GM18951 (cell line): ENCODE results near the gene HADHA.

Experiments used
- POLR2A ChIP-seq: IDR thresholded peaks from 4 replicates; pipeline ENCODE4 v1.6.1; 2011; ENCODE audit warnings: mild to moderate bottlenecking; ENCODE audit not compliant: insufficient read length, insufficient read depth; ENCODE audit errors: extremely low read depth
- in situ Hi-C: fragments of 300-500 bp; cut with MboI; formaldehyde crosslinking; loops from one replicate; pipeline ENCODE4 v1.12.0; 2022; ENCODE audit warnings: low sequenced_read_pairs, mixed read lengths, inconsistent platforms; ENCODE audit not compliant: unreplicated experiment

HADHA gene

DNA sequence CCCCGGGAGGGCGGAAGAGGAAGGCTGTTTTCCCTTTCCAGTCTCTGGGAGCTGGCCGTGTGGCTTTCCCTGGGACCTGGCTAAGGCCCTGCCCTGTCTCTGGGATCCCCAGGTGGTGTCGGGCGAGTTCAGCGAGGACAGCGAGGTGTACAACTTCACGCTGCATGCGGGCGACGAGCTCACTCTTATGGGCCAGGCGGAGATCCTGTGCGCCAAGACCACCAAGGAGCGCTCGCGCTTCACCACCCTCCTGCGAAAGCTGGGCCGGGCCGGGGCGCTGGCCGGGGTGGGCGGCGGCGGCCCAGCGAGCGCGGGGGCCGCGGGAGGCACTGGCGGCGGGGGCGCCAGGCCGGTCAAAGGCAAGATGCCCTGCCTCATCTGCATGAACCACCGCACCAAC, 60.3 kb downstream of the HADHA start:
- in situ Hi-C loops: no loop called here
- TF ChIP-seq POLR2A: no peak

DNA sequence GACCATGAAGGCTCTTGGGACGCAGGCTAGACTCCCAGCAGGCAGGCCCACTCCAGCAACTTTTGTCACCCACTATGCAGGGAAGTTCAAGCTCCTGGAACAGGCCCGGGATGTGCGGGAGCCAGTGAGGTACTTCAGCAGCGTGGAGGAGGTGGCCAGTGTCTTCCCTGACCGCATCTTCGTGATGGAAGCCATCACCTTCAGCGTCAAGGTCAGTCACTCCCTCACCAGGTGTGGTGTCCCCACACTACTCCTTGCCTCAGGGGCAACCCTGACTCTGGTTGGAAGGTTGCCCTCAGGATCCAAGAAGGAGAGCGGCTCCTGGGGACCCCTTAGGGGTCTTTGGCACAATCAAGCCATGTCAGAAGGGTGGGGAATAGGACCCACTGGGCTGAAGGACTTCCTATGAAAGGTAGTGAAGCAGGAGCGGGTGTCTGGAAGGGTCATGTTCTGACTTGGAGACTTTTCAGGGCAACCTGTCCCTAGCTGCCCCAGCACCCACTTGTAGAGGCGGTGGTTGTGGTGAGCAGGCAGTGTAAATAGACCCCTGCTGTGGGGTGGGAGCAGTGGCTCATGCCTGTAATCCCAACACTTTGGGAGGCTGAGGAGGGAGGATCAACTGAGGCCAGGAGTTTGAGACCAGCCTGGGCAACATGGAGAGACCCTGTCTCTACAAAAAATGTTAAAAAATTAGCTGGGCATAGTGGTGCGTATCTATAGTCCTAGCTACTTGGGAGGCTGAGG, 61.4 kb downstream of the HADHA start:
- in situ Hi-C loops: no loop called here
- no peak for TF ChIP-seq POLR2A

DNA sequence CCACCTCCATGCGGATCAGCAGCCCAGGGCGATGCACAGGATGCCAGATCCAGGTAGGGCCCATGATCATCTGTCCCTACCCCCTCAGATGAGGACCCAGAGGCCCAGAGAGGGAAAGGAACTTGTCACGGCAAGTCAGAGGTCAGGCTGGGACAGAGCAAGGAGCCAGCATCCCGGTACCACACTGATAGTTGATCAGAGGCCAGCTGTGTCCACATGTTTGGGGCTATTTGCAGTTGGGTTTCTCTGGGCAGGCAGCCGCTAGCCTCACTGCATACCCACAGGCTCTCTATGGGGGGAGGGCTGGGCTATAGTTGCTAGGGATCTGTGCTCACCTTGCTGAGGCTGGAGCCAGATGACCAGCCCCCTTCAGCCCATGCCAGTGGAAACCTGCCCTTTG, 62.0 kb downstream of the HADHA start:
- in situ Hi-C loops: no loop called here
- TF ChIP-seq POLR2A: no peak

DNA sequence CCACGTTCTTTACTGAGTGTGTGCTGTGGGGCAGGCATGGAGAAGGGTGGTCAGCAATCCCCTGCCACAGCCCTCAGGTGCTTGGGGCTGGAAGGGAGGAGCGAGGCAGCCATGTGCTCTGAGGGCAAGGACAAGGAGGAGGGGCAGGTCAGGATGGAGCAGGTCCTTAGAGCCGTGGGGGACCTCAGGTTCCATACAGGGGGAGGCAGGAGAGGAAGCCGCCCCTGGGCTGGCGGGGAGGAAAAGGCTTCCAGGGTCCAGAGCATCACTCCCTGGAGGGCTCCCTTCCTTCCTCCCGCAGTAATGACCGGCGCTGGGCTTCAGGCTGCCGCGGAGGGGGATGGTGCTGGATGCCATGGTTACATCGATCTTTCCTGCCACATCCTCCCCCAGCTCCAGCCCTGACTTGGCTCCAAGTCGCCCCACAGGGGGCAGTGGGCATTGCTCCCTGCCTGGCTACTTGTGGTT, 65.0 kb downstream of the HADHA start:
- in situ Hi-C loops: no loop called here
- no peak for TF ChIP-seq POLR2A

DNA sequence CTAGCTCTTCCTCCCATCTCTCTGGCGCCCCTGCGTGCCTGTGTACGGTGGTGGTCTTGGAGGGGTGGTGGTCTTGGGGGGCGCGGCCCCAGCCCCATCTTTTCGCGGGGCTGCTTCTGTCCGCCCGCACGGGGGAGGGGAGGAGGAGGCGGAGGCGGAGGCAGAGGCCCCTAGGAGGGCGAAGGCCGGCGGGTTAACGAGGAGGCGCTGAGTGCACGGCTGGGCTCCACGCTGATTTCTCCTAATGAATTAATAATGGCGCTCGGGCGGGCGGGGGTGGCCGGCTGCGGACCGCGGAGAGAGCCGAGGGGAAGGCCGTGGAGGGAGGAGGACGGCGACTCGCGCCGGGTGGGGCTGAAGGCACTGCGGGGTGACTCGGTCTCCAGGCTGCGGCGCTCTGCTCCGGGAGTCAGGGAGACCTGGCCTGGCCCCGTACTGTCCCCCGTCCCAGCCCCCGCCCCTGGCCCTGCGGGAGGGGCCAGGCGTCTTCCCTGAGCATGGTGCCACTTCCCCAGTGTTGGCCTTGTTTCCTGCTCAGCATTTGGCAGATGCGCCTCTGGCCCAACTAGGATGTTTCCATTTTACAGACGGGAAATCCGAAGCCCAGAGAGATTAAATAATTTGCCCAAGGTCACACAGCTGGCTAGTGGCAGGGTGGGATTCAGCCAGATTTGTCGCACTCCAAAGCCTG, 65.5 kb downstream of the HADHA start:
- no peak for TF ChIP-seq POLR2A
- in situ Hi-C loops: no loop called here

DNA sequence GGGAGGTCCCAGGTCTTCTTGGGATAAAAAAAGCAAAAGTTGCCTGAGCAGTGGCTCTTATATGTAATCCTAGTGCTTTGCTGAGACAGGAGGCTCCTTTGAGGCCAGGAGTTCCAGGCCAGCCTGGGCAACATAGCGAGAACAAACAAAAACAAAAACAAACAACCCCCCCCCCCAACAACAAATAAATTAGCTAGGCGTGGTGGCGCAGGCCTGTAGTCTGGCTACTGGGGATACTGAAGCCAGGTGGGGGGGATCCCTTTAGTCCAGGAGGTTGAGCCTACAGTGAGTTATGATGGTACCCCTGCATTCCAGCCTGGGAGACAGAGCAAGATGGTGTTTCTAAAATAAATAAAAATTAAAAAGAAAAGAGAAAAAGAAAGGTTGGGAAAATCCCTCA, 66.2 kb downstream of the HADHA start:
- TF ChIP-seq POLR2A: no peak
- in situ Hi-C loops: no loop called here

DNA sequence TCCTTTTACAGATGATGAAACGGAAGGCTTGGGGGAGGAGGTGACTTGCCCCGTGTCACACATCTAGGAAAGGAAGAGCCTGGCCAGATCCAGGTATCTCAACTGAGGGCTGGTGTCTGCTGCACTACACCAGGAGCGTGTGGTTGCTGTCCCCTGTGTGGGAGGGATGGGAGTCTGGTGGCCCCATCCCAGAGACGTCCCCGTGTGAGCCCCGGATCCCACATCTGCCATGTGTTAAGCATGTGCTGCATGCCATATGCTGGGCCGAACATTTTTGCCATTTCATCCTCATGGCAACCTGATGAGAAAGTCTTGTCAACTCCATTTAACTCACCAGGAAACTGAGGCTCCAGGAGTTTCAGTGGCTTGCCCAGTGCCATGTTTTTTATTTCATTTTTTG, 67.3 kb downstream of the HADHA start:
- in situ Hi-C loops: no loop called here
- TF ChIP-seq POLR2A: no peak

DNA sequence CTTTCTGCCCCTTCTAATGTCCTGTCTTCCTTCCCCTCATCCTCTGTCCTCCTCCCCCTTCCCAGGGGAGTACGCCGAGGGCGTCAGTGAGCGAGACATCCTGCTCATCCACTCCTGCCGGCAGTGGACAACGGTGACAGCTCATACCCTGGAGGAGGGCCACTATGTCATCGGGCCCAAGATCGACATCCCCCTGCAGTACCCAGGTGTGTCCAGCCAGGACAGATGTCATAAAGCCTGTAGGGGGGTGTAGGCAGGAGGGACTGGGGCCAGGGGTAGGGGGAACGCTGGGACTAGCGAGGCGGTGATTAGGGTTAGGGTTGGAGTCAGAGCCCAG, 68.2 kb downstream of the HADHA start:
- in situ Hi-C loops: no loop called here
- no peak for TF ChIP-seq POLR2A

DNA sequence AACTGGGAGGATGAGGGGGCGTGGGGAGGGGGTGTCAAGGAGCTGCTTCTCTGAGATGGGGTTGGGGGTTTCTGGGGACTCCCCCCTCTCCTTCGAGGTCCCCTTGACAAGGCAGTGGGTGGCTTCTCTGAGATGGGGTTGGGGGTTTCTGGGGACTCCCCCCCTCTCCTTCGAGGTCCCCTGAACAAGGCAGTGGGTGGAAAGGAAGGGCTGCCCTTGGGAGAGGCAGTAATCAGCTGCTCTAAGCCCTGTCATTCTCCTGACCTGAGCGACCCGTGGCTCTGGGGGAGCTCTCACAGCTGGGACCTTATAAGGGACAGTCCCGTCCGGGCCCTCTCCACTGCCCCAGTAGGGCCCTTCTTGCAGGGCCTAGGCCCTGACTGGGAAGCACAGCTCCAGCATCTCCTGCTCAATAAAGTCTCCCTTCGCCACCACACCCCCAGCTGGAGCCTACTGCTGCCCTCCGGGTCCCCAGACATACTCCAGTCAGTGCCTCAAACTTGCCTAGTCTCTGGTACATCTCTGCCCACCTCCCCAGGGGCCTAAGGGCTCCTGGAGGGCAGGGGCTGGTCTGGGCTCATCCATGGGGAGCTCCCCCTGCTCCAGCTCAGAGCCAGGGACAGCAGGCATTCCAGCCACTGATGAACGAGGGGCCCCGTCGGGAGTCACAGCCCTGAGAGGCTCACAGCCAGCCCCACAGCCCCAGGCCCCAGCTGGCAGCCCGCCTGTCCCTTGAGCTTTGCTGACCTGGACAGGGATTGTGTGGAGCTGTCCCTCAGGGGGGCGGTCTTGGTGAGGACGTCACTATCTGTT, 68.8 kb downstream of the HADHA start:
- TF ChIP-seq POLR2A: no peak
- in situ Hi-C loops: no loop called here

DNA sequence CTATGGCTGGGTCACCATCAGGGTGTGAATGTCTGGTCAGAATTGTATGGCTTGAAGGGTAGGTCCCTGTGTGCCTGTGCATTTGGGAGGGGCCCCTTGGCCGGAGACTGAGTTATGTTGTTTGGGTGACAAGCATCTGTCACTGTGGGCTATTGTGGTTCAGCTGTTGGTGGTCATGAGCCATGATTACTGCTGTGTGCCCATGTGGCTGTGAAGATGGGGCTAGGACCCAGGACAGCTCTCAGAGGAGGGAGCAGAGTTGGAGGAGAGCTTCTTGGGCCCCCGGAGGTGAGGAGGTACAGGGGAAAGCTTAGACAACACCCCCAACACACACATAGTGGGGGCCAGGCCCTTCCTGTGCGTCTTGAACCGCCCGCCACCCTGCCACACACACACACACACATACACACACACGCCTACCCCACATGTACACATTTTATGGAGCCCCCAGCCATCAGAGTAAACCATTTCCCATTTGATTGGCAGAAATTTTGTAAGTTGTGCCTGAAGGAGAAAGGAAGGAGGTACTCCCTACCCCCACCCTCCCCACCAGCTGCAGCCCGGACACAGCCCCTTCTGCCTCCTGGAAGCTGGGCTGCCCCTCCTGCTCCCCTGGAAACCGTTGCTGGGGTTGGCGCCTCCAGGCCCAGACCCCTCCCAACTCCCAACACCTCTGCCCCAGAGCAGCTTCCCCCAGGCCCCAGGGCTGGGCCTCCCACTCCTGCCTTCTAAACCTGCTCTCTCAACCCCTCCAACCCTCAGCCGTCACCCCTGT, 69.6 kb downstream of the HADHA start:
- in situ Hi-C loops: no loop called here
- no peak for TF ChIP-seq POLR2A

DNA sequence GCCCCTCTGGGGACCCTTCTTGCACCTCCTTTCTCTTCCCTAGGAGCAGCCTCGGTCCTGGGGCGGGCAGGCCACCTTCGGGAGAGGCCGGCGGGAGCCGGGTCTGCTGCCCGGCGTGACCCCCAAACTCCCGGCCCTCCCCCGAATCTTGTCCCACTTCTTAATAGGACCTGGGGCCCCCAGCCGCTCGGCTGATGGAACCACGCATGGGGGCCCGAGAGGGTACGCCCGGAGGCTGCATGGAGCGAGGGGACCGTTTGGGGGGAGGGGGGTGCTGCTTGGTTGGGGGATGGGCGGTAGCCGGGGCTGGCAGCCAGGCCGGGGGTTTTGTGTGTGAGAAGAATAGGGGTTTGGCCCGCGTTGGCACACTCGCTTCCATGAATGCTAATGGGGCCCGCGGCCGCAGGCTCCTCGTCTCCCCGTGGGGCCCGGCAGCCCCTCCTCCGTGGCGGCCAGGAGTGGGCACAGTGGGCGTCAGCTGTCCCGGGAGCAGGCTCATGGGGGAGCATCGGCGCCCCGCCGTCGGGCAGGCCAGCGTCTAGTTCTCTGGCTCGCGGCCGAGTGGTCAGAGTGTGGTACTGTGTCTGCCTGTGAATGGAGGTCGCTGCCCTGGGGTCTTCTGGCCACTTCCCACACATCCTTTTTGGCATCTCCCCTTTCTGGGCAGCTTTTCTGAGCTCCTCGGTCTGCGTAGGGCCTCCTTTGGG, 70.5 kb downstream of the HADHA start:
- TF ChIP-seq POLR2A: no peak
- in situ Hi-C loops: no loop called here
